Smooth muscle cell (in vitro differentiated cells): ENCODE results near the gene TARM1. TPM values are rescaled to one million over a fixed set of nuclear protein-coding genes. Genes with fewer than 3 reads are reported as not detected.

Experiments
- DNase-seq: peaks from one replicate; lab custom pipeline; 2025; ENCODE audit not compliant: unreplicated experiment; lab: John Stamatoyannopoulos, UW
- H2AFZ ChIP-seq: fragments of 200-600 bp; sonication (generic); 2 replicates; pipeline ENCODE4 v1.6.0; 2016; ENCODE audit warnings: antibody characterized with exemption, low read depth, mild to moderate bottlenecking
- H3F3A ChIP-seq: fragments of 200-600 bp; sonication (generic); 2 replicates; pipeline ENCODE4 v1.6.0; 2017; ENCODE audit warnings: antibody characterized with exemption, low read depth
- H3K27ac ChIP-seq: fragments of 200-600 bp; sonication (generic); 2 replicates; pipeline ENCODE4 v1.5.1; 2016; ENCODE audit warnings: low read depth, mild to moderate bottlenecking
- H3K27me3 ChIP-seq: fragments of 200-600 bp; sonication (generic); 2 replicates; pipeline ENCODE4 v1.6.1; 2016; ENCODE audit warnings: low read depth, mild to moderate bottlenecking
- H3K36me3 ChIP-seq: fragments of 200-600 bp; sonication (generic); 2 replicates; pipeline ENCODE4 v1.5.1; 2016; ENCODE audit warnings: low read depth
- H3K4me1 ChIP-seq: fragments of 200-600 bp; sonication (generic); 2 replicates; pipeline ENCODE4 v1.5.1; 2016; ENCODE audit warnings: low read depth
- H3K4me2 ChIP-seq: fragments of 200-600 bp; sonication (generic); 2 replicates; pipeline ENCODE4 v1.6.0; 2016; ENCODE audit warnings: mild to moderate bottlenecking
- H3K4me3 ChIP-seq: fragments of 200-600 bp; sonication (generic); 2 replicates; pipeline ENCODE4 v1.5.1; 2016; ENCODE audit warnings: mild to moderate bottlenecking
- H3K79me2 ChIP-seq: fragments of 200-600 bp; sonication (generic); 2 replicates; pipeline ENCODE4 v1.6.0; 2016; ENCODE audit warnings: low read depth, mild to moderate bottlenecking
- H3K9ac ChIP-seq: fragments of 200-600 bp; sonication (generic); 2 replicates; pipeline ENCODE4 v1.6.0; 2016; ENCODE audit warnings: low read depth
- H3K9me3 ChIP-seq: fragments of 200-600 bp; sonication (generic); replicated peaks from 2 replicates; pipeline ENCODE4 v1.5.1; 2016; ENCODE audit warnings: low read depth
- H4K20me1 ChIP-seq: fragments of 200-600 bp; sonication (generic); 2 replicates; pipeline ENCODE4 v1.6.0; 2016; ENCODE audit warnings: low read depth
- CTCF ChIP-seq: fragments of 200-600 bp; sonication (generic); IDR thresholded peaks from 2 replicates; pipeline ENCODE4 v1.5.1; 2017; ENCODE audit warnings: borderline replicate concordance, mild to moderate bottlenecking, antibody characterized with exemption; ENCODE audit not compliant: insufficient read depth, poor library complexity, severe bottlenecking
- WGBS: methylation state at CpG from one replicate; pipeline ENCODE4 v1.1.7; 2016; ENCODE audit warnings: low lambda C conversion rate; 5-methylcytosine and 5-hydroxymethylcytosine counted together
- polyA plus RNA-seq: library from polyadenylated mRNA; unstranded; fragments of >200 nt; fragmentation: Nextera tagmentation; extraction: Ambion mirVana; gene quantifications from 2 replicates; pipeline ENCODE4 v1.2.1, GENCODE V29; 2016
- total RNA-seq: library from RNA; depleted of rRNA; stranded (reverse); fragments of >200 nt; gene quantifications from 2 replicates; pipeline ENCODE4 v1.2.3, GENCODE V29; 2014

The TARM1 gene
- total and polyA plus RNA-seq, 2 experiments from 2014 or later, result not detected

DNA sequence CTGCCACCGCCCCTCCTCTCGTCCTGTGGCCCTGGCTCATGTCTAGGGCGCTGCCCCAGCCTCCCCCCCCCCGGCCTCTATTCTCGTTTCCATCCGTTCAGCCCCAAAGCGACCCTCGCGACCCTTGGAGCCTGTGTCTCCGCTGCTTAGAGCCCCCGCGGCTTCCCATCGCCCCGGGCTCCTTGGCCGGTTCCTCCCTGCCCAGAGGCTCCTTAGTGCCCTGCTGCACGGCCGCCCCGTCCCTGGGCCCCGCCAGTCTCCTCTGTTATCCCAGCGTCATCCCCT lies 47.2 kb upstream of the TARM1 start:
- Histone ChIP-seq H3K27ac (no peak overlapping the region), H3K79me2 (no peaks in the 10 kb centered on the region), H2AFZ (no peak overlapping the region), H3K4me3 (no peak overlapping the region), H3K4me2 (no peak overlapping the region), H3K4me1 (no peaks in the 10 kb centered on the region), H3K9me3 (no peaks in the 10 kb centered on the region), H4K20me1 (no peaks in the 10 kb centered on the region), H3K27me3 (no peaks in the 10 kb centered on the region), H3K36me3 (no peaks in the 10 kb centered on the region), H3K9ac (no peak overlapping the region), H3F3A (no peaks in the 10 kb centered on the region)
- TF ChIP-seq CTCF, result no peak
- 90% methylated on average over 11 of the region's 20 CpGs for WGBS
- DNase-seq, result no peak

DNA sequence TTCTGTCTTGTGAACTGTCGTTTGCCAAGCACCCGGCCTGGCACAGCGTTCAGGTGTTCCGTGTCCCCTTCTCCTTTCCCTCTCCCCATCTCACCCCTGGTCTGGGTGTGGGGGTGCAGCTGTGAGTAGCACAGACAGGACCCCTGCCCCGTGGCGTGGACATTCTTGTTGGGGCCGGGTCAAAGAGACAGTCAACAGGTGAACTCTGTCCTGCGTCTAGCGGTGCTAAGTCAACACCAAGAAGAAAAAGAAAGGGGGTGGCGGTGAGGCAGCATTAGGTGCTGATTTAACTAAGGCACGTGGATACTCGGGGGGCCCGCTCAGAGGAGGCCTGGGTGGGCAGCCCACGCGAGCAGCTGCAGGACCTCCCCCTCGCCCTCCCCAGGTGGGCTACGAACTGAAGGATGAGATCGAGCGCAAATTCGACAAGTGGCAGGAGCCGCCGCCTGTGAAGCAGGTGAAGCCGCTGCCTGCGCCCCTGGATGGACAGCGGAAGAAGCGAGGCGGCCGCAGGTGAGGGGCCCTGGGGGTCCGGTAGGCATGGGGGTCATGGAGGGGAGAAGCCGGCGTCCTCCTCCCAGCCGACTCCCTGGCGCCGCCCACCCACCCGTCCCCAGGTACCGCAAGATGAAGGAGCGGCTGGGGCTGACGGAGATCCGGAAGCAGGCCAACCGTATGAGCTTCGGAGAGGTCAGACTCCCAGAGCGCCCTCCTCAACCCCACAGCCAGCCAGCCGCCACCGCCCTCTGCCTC lies 46.7 kb upstream of the TARM1 start:
- Histone ChIP-seq H3K4me2 (no peak overlapping the region), H2AFZ (no peak overlapping the region), H3F3A (no peaks in the 10 kb centered on the region), H3K36me3 (no peaks in the 10 kb centered on the region), H3K4me1 (no peaks in the 10 kb centered on the region), H3K27me3 (no peaks in the 10 kb centered on the region), H3K9ac (no peak overlapping the region), H4K20me1 (no peaks in the 10 kb centered on the region), H3K9me3 (no peaks in the 10 kb centered on the region), H3K79me2 (no peaks in the 10 kb centered on the region), H3K4me3 (no peak overlapping the region), H3K27ac (no peak overlapping the region)
- 92% methylated on average over 26 of the region's 44 CpGs for WGBS
- TF ChIP-seq CTCF, result no peak
- DNase-seq, result no peak

DNA sequence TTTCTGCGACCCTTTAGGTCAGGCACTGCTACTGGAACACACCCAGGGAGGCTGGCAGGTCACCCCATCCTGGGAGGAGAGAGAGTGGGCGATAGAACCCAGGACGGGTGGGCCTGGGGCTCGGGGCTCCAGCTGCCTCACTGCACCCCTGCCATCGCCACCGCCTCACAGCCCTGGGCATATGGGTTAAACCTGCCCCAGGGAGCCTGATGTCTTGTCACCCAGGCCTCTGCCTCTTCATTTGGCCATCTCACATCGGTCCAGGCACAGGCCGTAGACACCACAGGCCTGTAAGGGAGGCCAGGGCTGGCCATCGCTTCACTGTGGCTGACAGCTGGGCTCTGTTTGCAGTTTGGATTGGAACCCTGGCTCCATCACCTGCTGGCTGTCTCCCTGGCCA lies 44.5 kb upstream of the TARM1 start:
- Histone ChIP-seq H2AFZ (no peak overlapping the region), H3K4me3 (no peak overlapping the region), H3K9me3 (no peaks in the 10 kb centered on the region), H4K20me1 (no peaks in the 10 kb centered on the region), H3K36me3 (no peaks in the 10 kb centered on the region), H3K79me2 (no peaks in the 10 kb centered on the region), H3F3A (no peaks in the 10 kb centered on the region), H3K27ac (no peak overlapping the region), H3K4me1 (no peaks in the 10 kb centered on the region), H3K4me2 (no peak overlapping the region), H3K9ac (no peak overlapping the region), H3K27me3 (no peaks in the 10 kb centered on the region)
- no peak for DNase-seq
- TF ChIP-seq CTCF, result no peak
- 98% methylated on average over 9 of the region's 9 CpGs for WGBS

- DNase-seq, result no peak
- Histone ChIP-seq H3K79me2 (no peaks in the 10 kb centered on the region), H4K20me1 (no peaks in the 10 kb centered on the region), H3K4me2 (no peak overlapping the region), H3K9me3 (no peaks in the 10 kb centered on the region), H3K27me3 (no peaks in the 10 kb centered on the region), H3F3A (no peaks in the 10 kb centered on the region), H3K27ac (no peak overlapping the region), H3K9ac (no peak overlapping the region), H3K4me1 (no peaks in the 10 kb centered on the region), H3K4me3 (no peak overlapping the region), H2AFZ (no peak overlapping the region), H3K36me3 (no peaks in the 10 kb centered on the region)
- TF ChIP-seq CTCF, result no peak
- 94% methylated on average over 18 of the region's 19 CpGs for WGBS
These were observed 43.2 kb upstream of the TARM1 start for GRCh38 chr19:54124393-54124792.
